Activated naive CD4-positive, alpha-beta T cell treated with anti-CD3 and anti-CD28 coated beads, Interleukin-2, amount 10 ng/mL, durations not matched to agents 7 days and 5 days (primary cell): ENCODE data around the gene PRRC1.
"Not testable (repeated sequence)": the region's sequence is repeated elsewhere in the genome, so short reads cannot be mapped to it uniquely, and the experiment has no call there.

Source experiments
- CTCF ChIA-PET: fragments of 350-600 bp; sonication (Branson Sonifier 250); formaldehyde crosslinking; loops from one replicate; lab custom pipeline; 2021; ENCODE audit warnings: antibody characterized with exemption; lab: Charles Lee
- DNase-seq: peaks from one replicate; pipeline ENCODE4 v3.0.0-alpha.2; 2020
- H3K27ac Mint-ChIP-seq: one replicate; pipeline ENCODE4 v1.8.0; 2021; ENCODE audit warnings: mild to moderate bottlenecking, moderate library complexity, mixed read lengths
- H3K27me3 Mint-ChIP-seq: one replicate; pipeline ENCODE4 v1.8.0; 2021; ENCODE audit warnings: mild to moderate bottlenecking, mixed read lengths
- H3K36me3 Mint-ChIP-seq: one replicate; pipeline ENCODE4 v1.8.0; 2021; ENCODE audit warnings: mixed read lengths
- H3K4me1 Mint-ChIP-seq: one replicate; pipeline ENCODE4 v1.8.0; 2021; ENCODE audit warnings: mixed read lengths
- H3K4me3 Mint-ChIP-seq: one replicate; pipeline ENCODE4 v1.8.0; 2021; ENCODE audit warnings: mild to moderate bottlenecking, moderate library complexity, mixed read lengths
- H3K9me3 Mint-ChIP-seq: one replicate; pipeline ENCODE4 v1.8.0; 2021; ENCODE audit warnings: mixed read lengths

Gene PRRC1

DNA sequence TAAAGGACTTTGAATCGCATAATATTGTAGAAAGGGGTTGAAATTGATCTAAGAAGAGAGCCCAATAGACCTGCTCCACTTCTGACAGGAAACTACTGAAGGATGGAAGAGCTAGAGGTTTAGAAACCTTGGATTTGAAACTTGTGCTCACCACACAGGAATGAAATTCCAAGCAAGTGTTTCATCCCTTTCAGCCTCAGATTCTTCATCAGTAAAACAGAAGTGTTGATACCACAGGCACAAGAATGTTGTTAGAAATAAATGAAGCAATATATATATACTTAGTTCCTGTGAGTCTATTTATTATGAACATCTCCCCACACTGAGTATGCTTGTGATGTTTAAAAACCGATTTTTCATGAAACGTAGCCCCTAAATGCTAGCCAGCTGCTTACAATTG is 43.8 kb downstream of the PRRC1 start:
- CTCF ChIA-PET: interaction anchor here (1.9 kb wide), 1 partner anchor 640 kb away, joined by 4 read pairs; no protein-coding TSS in a partner anchor
- H3K36me3 Mint-ChIP-seq: no peaks in the 10 kb centered on the region
- no peak overlapping the region for H3K4me3 Mint-ChIP-seq
- no peak for DNase-seq
- no peak overlapping the region for H3K27ac Mint-ChIP-seq
- H3K4me1 Mint-ChIP-seq: no peaks in the 10 kb centered on the region
- peaks cover 19% of the 10 kb centered on the region for H3K27me3 Mint-ChIP-seq
- H3K9me3 Mint-ChIP-seq: no peaks in the 10 kb centered on the region

- Mint-ChIP-seq H3K4me1 (no peaks in the 10 kb centered on the region), H3K27ac (no peak overlapping the region), H3K36me3 (no peaks in the 10 kb centered on the region), H3K4me3 (no peak overlapping the region), H3K9me3 (no peaks in the 10 kb centered on the region), H3K27me3 (peaks cover 23% of the 10 kb centered on the region)
- CTCF ChIA-PET: interaction anchor here (1.9 kb wide), 1 partner anchor 639 kb away, joined by 4 read pairs; no protein-coding TSS in a partner anchor
- no peak for DNase-seq
These were observed 44.8 kb downstream of the PRRC1 start for GRCh38 chr5:127562252-127562651.

- H3K9me3 Mint-ChIP-seq: no peaks in the 10 kb centered on the region
- H3K36me3 Mint-ChIP-seq: no peaks in the 10 kb centered on the region
- CTCF ChIA-PET: interaction anchor here (1.3 to 2.2 kb wide), 3 partner anchors 309 to 1112 kb away, joined by 4 to 14 read pairs (median 10); no protein-coding TSS in a partner anchor
- no peak overlapping the region for H3K27ac Mint-ChIP-seq
- no peak for DNase-seq
- H3K4me1 Mint-ChIP-seq: peaks cover 2% of the 10 kb centered on the region
- H3K4me3 Mint-ChIP-seq: no peak overlapping the region
- peaks cover 23% of the 10 kb centered on the region for H3K27me3 Mint-ChIP-seq
These were observed 45.7 kb downstream of the PRRC1 start for GRCh38 chr5:127563136-127563535.

DNA sequence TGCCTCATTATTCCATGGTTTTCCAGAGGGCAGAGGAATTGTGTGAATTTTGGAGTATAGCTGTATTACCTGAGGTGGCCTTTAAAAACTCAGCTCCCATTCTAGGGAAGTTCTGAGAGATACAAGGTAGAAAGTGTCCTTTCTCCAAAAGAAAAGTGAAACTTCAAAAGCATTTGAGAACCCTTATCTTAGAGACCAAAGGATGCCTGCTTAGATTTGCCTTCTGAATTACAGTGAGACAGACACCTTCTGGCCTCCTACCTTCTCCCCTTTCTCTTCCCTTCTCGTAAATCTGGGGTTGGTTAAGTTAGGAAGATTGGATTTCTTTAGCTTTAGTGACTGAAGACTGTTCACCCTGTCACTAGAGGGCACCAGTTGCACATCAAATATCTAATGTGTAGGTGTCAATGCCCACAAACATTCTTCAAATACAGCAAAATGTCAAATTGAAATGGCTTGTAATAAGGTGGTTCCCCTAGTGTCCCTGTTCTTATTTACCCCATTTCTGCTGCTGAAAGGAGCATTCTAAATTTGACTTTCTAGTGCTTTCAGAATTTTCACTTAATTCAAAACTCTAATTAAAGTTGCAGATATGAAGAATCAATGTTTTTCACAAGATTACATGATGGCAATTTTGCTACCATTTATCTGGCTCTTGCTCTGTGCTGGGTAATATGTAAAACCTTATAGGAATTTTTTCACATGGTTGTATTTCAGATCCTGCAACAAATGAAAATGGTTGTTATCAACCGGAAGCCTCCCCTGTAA is 46.7 kb downstream of the PRRC1 start:
- H3K4me3 Mint-ChIP-seq: no peak overlapping the region
- H3K27me3 Mint-ChIP-seq: peaks cover 23% of the 10 kb centered on the region
- peak; percentile 64 for DNase-seq
- no peak overlapping the region for H3K27ac Mint-ChIP-seq
- H3K9me3 Mint-ChIP-seq: no peaks in the 10 kb centered on the region
- H3K36me3 Mint-ChIP-seq: no peaks in the 10 kb centered on the region
- peaks cover 8% of the 10 kb centered on the region for H3K4me1 Mint-ChIP-seq
- CTCF ChIA-PET: interaction anchor here (0.7 to 2.2 kb wide), 8 partner anchors 26 to 1111 kb away, joined by 3 to 14 read pairs (median 4); partner anchors contain the start of gene CCDC192

DNA sequence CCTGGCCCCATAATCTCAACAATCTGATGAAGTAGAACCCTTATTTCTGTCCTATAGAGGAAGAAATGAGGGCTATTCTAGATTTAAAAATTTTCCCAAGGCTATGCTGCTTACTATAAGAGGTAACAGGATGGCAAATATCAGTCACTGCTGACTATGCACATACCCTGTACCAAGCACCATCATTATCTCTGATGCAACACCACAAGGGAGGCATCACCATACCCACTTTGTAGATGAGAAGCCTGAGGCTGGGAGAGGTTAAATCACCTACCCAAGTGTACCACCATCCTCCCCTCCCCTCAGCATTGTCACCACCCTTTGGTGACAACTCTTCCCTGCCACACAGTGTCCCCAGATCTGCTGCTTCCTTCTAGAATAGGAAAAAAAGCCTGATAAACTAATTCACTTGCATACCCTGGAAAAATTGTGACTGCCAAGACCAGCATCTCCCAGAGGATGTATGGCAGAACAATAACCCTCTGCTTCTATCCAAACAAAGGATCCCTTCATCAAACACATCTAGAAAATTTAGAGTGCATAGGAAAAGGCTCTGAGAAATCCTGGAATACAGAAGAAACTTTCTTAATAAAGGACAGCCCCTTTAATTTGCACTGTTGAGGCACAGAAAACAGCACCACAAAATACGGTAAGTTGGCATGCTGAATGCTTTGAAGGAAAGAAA is 48.3 kb downstream of the PRRC1 start:
- no peaks in the 10 kb centered on the region for H3K9me3 Mint-ChIP-seq
- CTCF ChIA-PET: interaction anchor here (0.8 kb wide), 1 partner anchor 634 kb away, joined by 3 read pairs; no protein-coding TSS in a partner anchor
- no peaks in the 10 kb centered on the region for H3K36me3 Mint-ChIP-seq
- peaks cover 8% of the 10 kb centered on the region for H3K4me1 Mint-ChIP-seq
- DNase-seq: no peak
- H3K27me3 Mint-ChIP-seq: peaks cover 23% of the 10 kb centered on the region
- no peak overlapping the region for H3K27ac Mint-ChIP-seq
- no peak overlapping the region for H3K4me3 Mint-ChIP-seq

DNA sequence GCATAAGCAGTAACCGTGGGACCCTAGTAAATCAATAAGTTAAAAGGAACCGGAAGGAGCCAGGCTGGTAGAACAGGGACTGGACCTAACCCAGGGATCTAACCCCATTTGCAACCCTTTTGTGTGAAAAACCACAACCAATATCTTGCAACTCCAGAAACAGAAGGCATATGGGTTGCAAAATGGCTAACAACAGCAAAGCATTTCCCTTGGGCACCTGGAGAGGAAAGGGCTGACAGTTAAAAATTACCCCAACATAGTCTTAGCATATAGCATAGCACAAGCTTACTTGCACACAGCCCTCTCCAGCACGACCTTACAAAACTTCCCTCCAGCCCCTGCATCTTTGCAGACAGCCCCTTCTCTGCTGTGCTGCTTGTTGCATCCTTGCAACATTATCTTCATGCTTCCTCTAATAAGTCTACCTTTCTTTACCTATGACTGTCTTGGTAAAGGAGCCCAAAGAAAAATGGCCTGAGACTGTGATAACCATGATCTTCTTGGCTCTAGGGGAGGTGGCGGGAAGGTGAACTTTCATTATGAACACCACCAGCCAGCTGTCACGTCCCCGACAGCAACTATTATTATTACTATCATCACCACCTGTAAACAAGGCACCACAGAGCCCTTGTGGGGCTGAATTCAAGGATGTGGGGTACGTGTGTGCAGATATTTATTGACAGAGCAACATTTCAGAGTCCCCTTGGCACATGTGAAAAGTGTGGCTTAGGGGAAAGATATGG is 49.8 kb downstream of the PRRC1 start:
- peaks cover 8% of the 10 kb centered on the region for H3K4me1 Mint-ChIP-seq
- CTCF ChIA-PET: interaction anchor here (0.6 kb wide), 1 partner anchor 335 kb away, joined by 3 read pairs; no protein-coding TSS in a partner anchor
- H3K9me3 Mint-ChIP-seq: no peaks in the 10 kb centered on the region
- H3K27me3 Mint-ChIP-seq: peaks cover 18% of the 10 kb centered on the region
- no peak overlapping the region for H3K27ac Mint-ChIP-seq
- DNase-seq: no peak
- H3K4me3 Mint-ChIP-seq: no peak overlapping the region
- H3K36me3 Mint-ChIP-seq: no peaks in the 10 kb centered on the region

GRCh38 chr5:127568166-127568565 is 50.7 kb downstream of the PRRC1 start:
- Mint-ChIP-seq H3K4me3 (peak overlapping the region; percentile 9), H3K27me3 (peaks cover 16% of the 10 kb centered on the region), H3K9me3 (no peaks in the 10 kb centered on the region), H3K27ac (no peak overlapping the region), H3K4me1 (peaks cover 8% of the 10 kb centered on the region), H3K36me3 (no peaks in the 10 kb centered on the region)
- no peak for DNase-seq
- CTCF ChIA-PET: no interaction called here

GRCh38 chr5:127569471-127569870 is 52.0 kb downstream of the PRRC1 start:
- CTCF ChIA-PET, H3K4me3 Mint-ChIP-seq, H3K9me3 Mint-ChIP-seq, DNase-seq, H3K4me1 Mint-ChIP-seq, H3K36me3 Mint-ChIP-seq, H3K27ac Mint-ChIP-seq: not testable (repeated sequence)
- peaks cover 16% of the 10 kb centered on the region for H3K27me3 Mint-ChIP-seq

- DNase-seq: no peak
- H3K9me3 Mint-ChIP-seq: peaks cover 7% of the 10 kb centered on the region
- CTCF ChIA-PET: interaction anchor here (1.0 to 1.2 kb wide), 2 partner anchors 11 to 630 kb away, joined by 3 to 4 read pairs; no protein-coding TSS in a partner anchor
- peaks cover 2% of the 10 kb centered on the region for H3K27me3 Mint-ChIP-seq
- H3K36me3 Mint-ChIP-seq: no peaks in the 10 kb centered on the region
- H3K27ac Mint-ChIP-seq: no peak overlapping the region
- H3K4me1 Mint-ChIP-seq: peaks cover 8% of the 10 kb centered on the region
- H3K4me3 Mint-ChIP-seq: no peak overlapping the region
These were observed 54.1 kb downstream of the PRRC1 start for GRCh38 chr5:127571314-127572131.

DNA sequence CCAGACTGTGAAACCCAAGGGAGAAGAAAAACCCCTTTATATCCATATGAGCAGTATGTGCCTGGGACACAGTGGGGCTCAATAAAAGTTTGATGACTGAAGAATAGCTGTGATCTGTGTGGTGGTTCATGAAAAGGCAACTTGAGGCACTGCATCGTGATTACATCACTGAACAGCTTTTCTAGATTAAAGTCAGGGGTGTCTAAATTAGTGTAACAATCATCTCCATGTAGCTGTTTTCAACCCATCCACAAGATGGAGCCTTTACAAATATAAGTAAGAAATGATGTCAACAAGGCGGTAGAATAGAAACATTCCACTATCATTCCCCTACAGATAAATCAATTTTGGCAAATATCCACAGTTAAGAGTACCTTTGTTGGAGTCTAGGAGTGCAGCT is 55.5 kb downstream of the PRRC1 start:
- Mint-ChIP-seq H3K27ac (no peak overlapping the region), H3K4me1 (peaks cover 8% of the 10 kb centered on the region), H3K9me3 (peaks cover 7% of the 10 kb centered on the region), H3K27me3 (no peaks in the 10 kb centered on the region), H3K36me3 (no peaks in the 10 kb centered on the region), H3K4me3 (no peak overlapping the region)
- DNase-seq: no peak
- CTCF ChIA-PET: no interaction called here

DNA sequence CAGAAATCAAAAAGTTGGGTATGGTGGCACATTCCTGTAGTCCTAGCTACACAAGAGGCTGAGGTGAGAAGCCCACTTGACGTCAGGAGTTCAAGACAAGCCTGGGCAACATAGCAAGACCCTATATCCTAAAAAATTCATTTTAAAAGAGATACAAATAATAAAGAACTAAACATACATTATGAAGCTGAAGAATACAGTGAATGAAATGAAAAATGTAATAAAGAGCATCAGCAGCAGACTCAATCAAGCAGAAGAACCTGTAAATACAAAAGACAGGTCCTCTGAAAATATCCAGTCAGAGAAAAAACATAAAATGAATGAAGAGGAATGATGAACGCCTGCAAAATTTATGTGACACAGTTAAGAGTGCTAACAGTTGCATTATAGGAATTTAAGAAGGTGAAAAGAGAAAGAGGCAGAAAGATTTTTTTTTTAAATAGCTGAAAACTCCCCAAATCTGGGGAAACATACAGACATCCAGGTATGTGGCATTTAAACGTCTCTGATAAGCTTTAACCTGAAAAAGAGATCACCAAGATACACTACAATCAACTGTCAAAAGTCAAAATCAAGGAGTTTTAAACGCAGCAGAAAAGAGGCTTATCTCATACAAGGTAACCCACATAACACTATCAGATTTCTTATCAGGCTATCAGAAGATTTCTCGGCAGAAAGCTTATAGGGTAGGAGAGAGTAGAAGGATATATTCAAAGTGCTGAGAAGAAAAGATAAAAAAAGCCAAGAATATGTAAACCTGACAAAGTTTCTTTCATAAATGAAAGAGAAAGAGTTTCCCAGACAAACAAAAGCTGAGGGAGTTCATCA is 57.6 kb downstream of the PRRC1 start:
- no peak overlapping the region for H3K4me3 Mint-ChIP-seq
- no peaks in the 10 kb centered on the region for H3K27me3 Mint-ChIP-seq
- H3K9me3 Mint-ChIP-seq: peaks cover 7% of the 10 kb centered on the region
- no peak for DNase-seq
- no peaks in the 10 kb centered on the region for H3K4me1 Mint-ChIP-seq
- H3K36me3 Mint-ChIP-seq: no peaks in the 10 kb centered on the region
- CTCF ChIA-PET: no interaction called here
- H3K27ac Mint-ChIP-seq: no peak overlapping the region

GRCh38 chr5:127577458-127577857 is 60.0 kb downstream of the PRRC1 start:
- H3K27ac Mint-ChIP-seq: no peak overlapping the region
- H3K9me3 Mint-ChIP-seq: peaks cover 7% of the 10 kb centered on the region
- no peaks in the 10 kb centered on the region for H3K4me1 Mint-ChIP-seq
- no peak for DNase-seq
- peaks cover 6% of the 10 kb centered on the region for H3K27me3 Mint-ChIP-seq
- H3K4me3 Mint-ChIP-seq: no peak overlapping the region
- H3K36me3 Mint-ChIP-seq: no peaks in the 10 kb centered on the region
- CTCF ChIA-PET: no interaction called here

- Mint-ChIP-seq H3K4me1 (no peaks in the 10 kb centered on the region), H3K4me3 (no peak overlapping the region), H3K36me3 (no peaks in the 10 kb centered on the region), H3K27me3 (peaks cover 6% of the 10 kb centered on the region), H3K27ac (no peak overlapping the region), H3K9me3 (no peaks in the 10 kb centered on the region)
- CTCF ChIA-PET: no interaction called here
- no peak for DNase-seq
These were observed 63.3 kb downstream of the PRRC1 start for GRCh38 chr5:127580731-127581130.
